Activated B cell treated with CpG ODN at 0.5 μM for 24 hours (primary cell): ENCODE results near the gene MED16. TPM values are rescaled to one million over a fixed set of nuclear protein-coding genes. Genes with fewer than 3 reads are reported as not detected.

Source experiments
- ATAC-seq: fragments of 200-7000 bp; cut with Tn5 transposase; one replicate; pipeline ENCODE4 v1.10.0; 2021; ENCODE audit warnings: low read depth, mild to moderate bottlenecking, moderate library complexity
- CTCF ChIA-PET: fragments of 350-600 bp; sonication (Branson Sonifier 250); formaldehyde crosslinking; loops from one replicate; lab custom pipeline; 2021; ENCODE audit warnings: antibody characterized with exemption; lab: Charles Lee
- POLR2A ChIA-PET: fragments of 350-600 bp; sonication (Branson Sonifier 250); formaldehyde crosslinking; loops from one replicate; lab custom pipeline; 2021; ENCODE audit warnings: antibody characterized with exemption; lab: Charles Lee
- DNase-seq: peaks from one replicate; pipeline ENCODE4 v3.0.0; 2022
- H3K27ac Mint-ChIP-seq: one replicate; pipeline ENCODE4 v1.8.0; 2020; ENCODE audit warnings: mixed read lengths
- H3K27me3 Mint-ChIP-seq: one replicate; pipeline ENCODE4 v1.8.0; 2021; ENCODE audit warnings: mixed read lengths
- H3K36me3 Mint-ChIP-seq: one replicate; pipeline ENCODE4 v1.8.0; 2021; ENCODE audit warnings: low read depth, mixed read lengths
- H3K4me1 Mint-ChIP-seq: one replicate; pipeline ENCODE4 v1.8.0; 2021; ENCODE audit warnings: mixed read lengths
- H3K4me3 Mint-ChIP-seq: one replicate; pipeline ENCODE4 v1.8.0; 2020; ENCODE audit warnings: mild to moderate bottlenecking, mixed read lengths
- H3K9me3 Mint-ChIP-seq: one replicate; pipeline ENCODE4 v1.8.0; 2020; ENCODE audit warnings: mixed read lengths
- CTCF ChIP-seq: fragments of 200-600 bp; IDR thresholded peaks from one replicate; pipeline ENCODE4 v1.8.0; 2022; ENCODE audit warnings: antibody characterized with exemption, mild to moderate bottlenecking
- intact Hi-C: fragments of 100-400 bp; cut with micrococcal nuclease; formaldehyde crosslinking; loops from one replicate; pipeline ENCODE4 v1.15.1; 2024
- total RNA-seq: library from RNA; stranded (reverse); gene quantifications from 2 replicates; pipeline ENCODE4 v1.2.3, GENCODE V29; 2022

Gene MED16
- total RNA-seq: 76.1 and 79.3 TPM in 2 replicates

GRCh38 chr19:892894-893689 is at the start of gene MED16, which contains the start of gene RNU6-9:
Gene MED16, minus strand, starts transcription at chr19:893187. Its CDS starts 2,056 bp downstream, at chr19:891131.
Gene RNU6-9, plus strand, starts transcription at chr19:893484.
- H3K4me1 Mint-ChIP-seq: peaks cover 21% of the 10 kb centered on the region
- peak within 1 kb of the TSS; percentile 91 for H3K4me3 Mint-ChIP-seq
- peak; percentile 87 for DNase-seq
- intact Hi-C loops: loop anchor here (1.0 to 2.0 kb wide), 5 partner anchors 16 to 96 kb away; partner anchors contain the start of genes KISS1R and PTBP1
- peaks cover 41% of the 10 kb centered on the region for H3K36me3 Mint-ChIP-seq
- H3K27ac Mint-ChIP-seq: peak within 1 kb of the TSS; percentile 99
- H3K27me3 Mint-ChIP-seq: no peaks in the 10 kb centered on the region
- ChIA-PET CTCF (interaction anchor here (0.9 to 1.2 kb wide), 3 partner anchors 14 to 29 kb away, joined by 5 to 6 read pairs (median 5); no protein-coding TSS in a partner anchor), POLR2A (interaction anchor here (0.7 to 7.8 kb wide), 16 partner anchors 14 to 382 kb away, joined by 3 to 213 read pairs (median 6); partner anchors contain the start of genes CIRBP, FAM174C, PTBP1 and R3HDM4)
- no peaks in the 10 kb centered on the region for H3K9me3 Mint-ChIP-seq
- ATAC-seq: peak; percentile 93
- TF ChIP-seq CTCF: no peak

- Mint-ChIP-seq H3K36me3 (peaks cover 14% of the 10 kb centered on the region), H3K4me1 (peaks cover 45% of the 10 kb centered on the region), H3K27ac (no peak overlapping the region), H3K4me3 (no peak overlapping the region), H3K9me3 (no peaks in the 10 kb centered on the region), H3K27me3 (no peaks in the 10 kb centered on the region)
- ATAC-seq (no peak), DNase-seq (no peak)
- intact Hi-C loops: no loop called here
- POLR2A ChIA-PET: interaction anchor here (0.9 kb wide), 1 partner anchor 9 kb away, joined by 4 read pairs; no protein-coding TSS in a partner anchor
- no peak for TF ChIP-seq CTCF
- CTCF ChIA-PET: no interaction called here
These were observed 49.2 kb upstream of the MED16 start for GRCh38 chr19:942133-942645.

GRCh38 chr19:941292-942132 is 48.5 kb upstream of the MED16 start:
- peaks cover 43% of the 10 kb centered on the region for H3K4me1 Mint-ChIP-seq
- no peaks in the 10 kb centered on the region for H3K27me3 Mint-ChIP-seq
- no peaks in the 10 kb centered on the region for H3K9me3 Mint-ChIP-seq
- H3K4me3 Mint-ChIP-seq: peak overlapping the region; percentile 75
- CTCF ChIA-PET: interaction anchor here (0.6 kb wide), 1 partner anchor 11 kb away, joined by 3 read pairs; no protein-coding TSS in a partner anchor
- H3K36me3 Mint-ChIP-seq: peaks cover 16% of the 10 kb centered on the region
- H3K27ac Mint-ChIP-seq: peak overlapping the region; percentile 68
- intact Hi-C loops: loop anchor here (1.0 kb wide), 1 partner anchor 16 kb away; no protein-coding TSS in a partner anchor
- ATAC-seq (no peak), DNase-seq (no peak)
- no peak for TF ChIP-seq CTCF
- POLR2A ChIA-PET: interaction anchor here (0.9 to 3.1 kb wide), 3 partner anchors 8 to 303 kb away, joined by 4 to 9 read pairs (median 6); no protein-coding TSS in a partner anchor

- ATAC-seq (peak; percentile 72), DNase-seq (peak; percentile 73)
- TF ChIP-seq CTCF: no peak
- H3K36me3 Mint-ChIP-seq: peaks cover 19% of the 10 kb centered on the region
- no peaks in the 10 kb centered on the region for H3K9me3 Mint-ChIP-seq
- ChIA-PET CTCF (interaction anchor here (0.6 kb wide), 1 partner anchor 11 kb away, joined by 3 read pairs; no protein-coding TSS in a partner anchor), POLR2A (interaction anchor here (0.6 to 4.4 kb wide), 8 partner anchors 7 to 328 kb away, joined by 3 to 45 read pairs (median 5); partner anchors contain the start of genes CIRBP and WDR18)
- intact Hi-C loops: loop anchor here (1.0 kb wide), 1 partner anchor 15 kb away; no protein-coding TSS in a partner anchor
- no peaks in the 10 kb centered on the region for H3K27me3 Mint-ChIP-seq
- H3K4me1 Mint-ChIP-seq: peaks cover 42% of the 10 kb centered on the region
- H3K27ac Mint-ChIP-seq: peak overlapping the region; percentile 80
- peak overlapping the region; percentile 75 for H3K4me3 Mint-ChIP-seq
These were observed 47.8 kb upstream of the MED16 start for GRCh38 chr19:940591-941291.
